Measurements from ENCODE around the gene CENPK. TPM values are rescaled to one million over a fixed set of nuclear protein-coding genes. Genes with fewer than 3 reads are reported as not detected.

Gene CENPK
- total RNA-seq, 3 donors from 2014 or later (not counting 1 experiment from before 2014, with no cell fraction given) = 22.0 to 32.0 (median 26.1) TPM

- Mint-ChIP-seq H3K27ac (peak overlapping the region in 1 of 2 donors; percentile 89), H3K36me3 (no peaks in the 10 kb centered on the region), H3K4me1 (peaks cover 10 to 24% of the 10 kb centered on the region in 2 donors), H3K9me3 (no peaks in the 10 kb centered on the region), H3K27me3 (ENCODE audit: low read depth in 2 of 2) (no peaks in the 10 kb centered on the region), H3K4me3 (no peak overlapping the region)
- Histone ChIP-seq H3K9me3 (ENCODE audit: control insufficient read depth, insufficient read depth, low read length) (no peaks in the 10 kb centered on the region), H3K27ac (ENCODE audit: low read length) (peak overlapping the region; percentile 55), H3K4me1 (ENCODE audit: control insufficient read depth, insufficient read depth, low read length) (peaks cover 13% of the 10 kb centered on the region), H3K27me3 (ENCODE audit: control insufficient read depth, insufficient read depth, low read length) (peaks cover 13% of the 10 kb centered on the region), H3K4me3 (ENCODE audit: low read length) (peak overlapping the region; percentile 52), H3K36me3 (ENCODE audit: control insufficient read depth, insufficient read depth, low read length) (no peaks in the 10 kb centered on the region)
- TF ChIP-seq, protein P1, sequence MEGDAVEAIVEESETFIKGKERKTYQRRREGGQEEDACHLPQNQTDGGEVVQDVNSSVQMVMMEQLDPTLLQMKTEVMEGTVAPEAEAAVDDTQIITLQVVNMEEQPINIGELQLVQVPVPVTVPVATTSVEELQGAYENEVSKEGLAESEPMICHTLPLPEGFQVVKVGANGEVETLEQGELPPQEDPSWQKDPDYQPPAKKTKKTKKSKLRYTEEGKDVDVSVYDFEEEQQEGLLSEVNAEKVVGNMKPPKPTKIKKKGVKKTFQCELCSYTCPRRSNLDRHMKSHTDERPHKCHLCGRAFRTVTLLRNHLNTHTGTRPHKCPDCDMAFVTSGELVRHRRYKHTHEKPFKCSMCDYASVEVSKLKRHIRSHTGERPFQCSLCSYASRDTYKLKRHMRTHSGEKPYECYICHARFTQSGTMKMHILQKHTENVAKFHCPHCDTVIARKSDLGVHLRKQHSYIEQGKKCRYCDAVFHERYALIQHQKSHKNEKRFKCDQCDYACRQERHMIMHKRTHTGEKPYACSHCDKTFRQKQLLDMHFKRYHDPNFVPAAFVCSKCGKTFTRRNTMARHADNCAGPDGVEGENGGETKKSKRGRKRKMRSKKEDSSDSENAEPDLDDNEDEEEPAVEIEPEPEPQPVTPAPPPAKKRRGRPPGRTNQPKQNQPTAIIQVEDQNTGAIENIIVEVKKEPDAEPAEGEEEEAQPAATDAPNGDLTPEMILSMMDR (IDR thresholded peaks at IDR 0.05) = peak; percentile 68
- ATAC-seq (peak; percentile 65 to 83 (median 75)), DNase-seq (peak in 1 of 2 donors; percentile 75)
- WGBS (ENCODE audit: insufficient coverage) = 38% methylated on average over 2 of the region's 3 CpGs
- intact Hi-C loops (cut with micrococcal nuclease) = loop anchor here (1.0 to 2.0 kb wide), 5 partner anchors 382 to 849 kb away; no protein-coding TSS in a partner anchor
Measured at GRCh38 chr5:65483546-65484346, 79.2 kb downstream of the CENPK start.

DNA sequence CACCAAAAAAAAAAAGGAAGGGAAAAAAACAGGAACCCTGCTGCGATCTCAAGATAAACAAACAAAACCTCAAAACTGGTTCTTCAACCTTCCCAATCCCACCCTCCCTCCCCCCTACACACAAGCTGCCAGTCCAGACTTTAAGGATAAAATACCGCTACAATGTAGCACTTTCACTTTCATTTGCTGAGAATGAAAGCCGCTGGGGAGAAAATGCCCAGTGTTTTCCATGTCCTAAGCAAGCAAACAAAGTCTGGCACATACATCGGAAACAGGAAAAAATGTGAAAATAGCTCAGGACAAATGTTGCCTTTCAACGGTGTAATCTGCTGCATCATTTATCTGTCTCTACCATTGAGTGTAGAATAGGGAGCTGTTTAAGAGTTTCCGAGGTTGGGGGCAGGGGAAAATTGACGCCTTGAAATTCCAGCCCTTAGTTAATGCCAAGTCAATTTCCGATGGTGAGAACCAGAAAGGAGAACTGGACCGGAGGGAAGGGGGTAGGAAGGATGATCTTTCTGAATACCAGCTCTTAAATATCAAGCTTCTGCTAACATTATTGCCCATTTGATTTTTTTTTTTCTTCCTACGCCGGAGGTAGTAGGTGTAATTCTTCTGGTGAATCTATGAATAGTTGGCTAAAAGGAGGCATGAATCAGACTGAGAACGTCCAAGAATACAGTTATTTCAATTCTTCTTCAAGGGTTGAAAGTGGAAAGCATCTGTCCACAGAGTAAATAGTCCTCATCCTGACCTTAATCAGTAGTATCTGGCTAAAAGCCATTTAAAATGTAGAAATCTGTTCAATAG lies 80.0 kb downstream of the CENPK start:
- no peaks in the 10 kb centered on the region for H3K27me3 Mint-ChIP-seq (ENCODE audit: low read depth in 2 of 2)
- DNase-seq (peak in 1 of 2 donors; percentile 62), ATAC-seq (peak in 2 of 3 donors; percentile 43 to 48)
- Histone ChIP-seq H3K27ac (ENCODE audit: low read length) (peak overlapping the region; percentile 55), H3K36me3 (ENCODE audit: control insufficient read depth, insufficient read depth, low read length) (no peaks in the 10 kb centered on the region), H3K9me3 (ENCODE audit: control insufficient read depth, insufficient read depth, low read length) (no peaks in the 10 kb centered on the region), H3K4me1 (ENCODE audit: control insufficient read depth, insufficient read depth, low read length) (peaks cover 13% of the 10 kb centered on the region), H3K27me3 (ENCODE audit: control insufficient read depth, insufficient read depth, low read length) (peaks cover 13% of the 10 kb centered on the region), H3K4me3 (ENCODE audit: low read length) (peak overlapping the region; percentile 52)
- no peaks in the 10 kb centered on the region for H3K9me3 Mint-ChIP-seq
- peaks cover 10 to 24% of the 10 kb centered on the region in 2 donors for H3K4me1 Mint-ChIP-seq
- peak overlapping the region in 1 of 2 donors; percentile 89 for H3K27ac Mint-ChIP-seq
- no peak overlapping the region for H3K4me3 Mint-ChIP-seq
- intact Hi-C loops (cut with micrococcal nuclease) = loop anchor here (1.0 to 2.0 kb wide), 5 partner anchors 382 to 848 kb away; no protein-coding TSS in a partner anchor
- TF ChIP-seq, protein P1 (IDR thresholded peaks at IDR 0.05) = no peak
- H3K36me3 Mint-ChIP-seq = no peaks in the 10 kb centered on the region
- 0% methylated on average over 8 of the region's 12 CpGs for WGBS (ENCODE audit: insufficient coverage)

DNA sequence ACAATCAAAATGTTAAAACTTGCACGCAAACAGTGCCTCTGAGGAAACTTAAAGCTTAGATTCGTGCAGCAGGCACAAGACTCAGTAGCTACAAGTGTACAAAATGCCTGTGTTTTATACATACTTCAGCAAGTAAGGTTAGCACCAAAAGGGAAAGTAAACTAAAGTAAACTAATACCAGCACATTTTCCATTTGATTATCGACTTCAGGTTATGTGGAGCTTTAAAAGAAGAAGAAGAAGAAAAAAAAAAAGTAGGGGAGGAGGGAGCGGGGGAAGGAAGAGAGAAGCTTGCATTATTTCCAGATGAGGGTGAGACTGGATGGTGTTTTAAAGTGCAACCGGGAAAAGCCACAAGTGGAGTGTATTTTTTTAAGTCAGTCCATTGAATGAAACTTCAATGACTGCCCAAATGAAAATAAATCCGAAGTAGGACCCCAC lies 80.7 kb downstream of the CENPK start:
- Histone ChIP-seq H3K27me3 (ENCODE audit: control insufficient read depth, insufficient read depth, low read length) (peaks cover 13% of the 10 kb centered on the region), H3K36me3 (ENCODE audit: control insufficient read depth, insufficient read depth, low read length) (no peaks in the 10 kb centered on the region), H3K4me3 (ENCODE audit: low read length) (peak overlapping the region; percentile 52), H3K27ac (ENCODE audit: low read length) (peak overlapping the region; percentile 55), H3K4me1 (ENCODE audit: control insufficient read depth, insufficient read depth, low read length) (peaks cover 13% of the 10 kb centered on the region), H3K9me3 (ENCODE audit: control insufficient read depth, insufficient read depth, low read length) (no peaks in the 10 kb centered on the region)
- intact Hi-C loops (cut with micrococcal nuclease) = loop anchor here (2.0 kb wide), 2 partner anchors 448 to 848 kb away; no protein-coding TSS in a partner anchor
- peak in 1 of 2 donors; percentile 46 for DNase-seq
- H3K4me3 Mint-ChIP-seq = no peak overlapping the region
- ATAC-seq = peak in 2 of 3 donors; percentile 19 to 20
- TF ChIP-seq, protein P1 (IDR thresholded peaks at IDR 0.05) = no peak
- H3K4me1 Mint-ChIP-seq = peaks cover 10 to 24% of the 10 kb centered on the region in 2 donors
- 0% methylated on average over 6 of the region's 6 CpGs for WGBS (ENCODE audit: insufficient coverage)
- no peaks in the 10 kb centered on the region for H3K9me3 Mint-ChIP-seq
- H3K27ac Mint-ChIP-seq = peak overlapping the region in 1 of 2 donors; percentile 89
- H3K27me3 Mint-ChIP-seq (ENCODE audit: low read depth in 2 of 2) = no peaks in the 10 kb centered on the region
- H3K36me3 Mint-ChIP-seq = no peaks in the 10 kb centered on the region

Data from natural killer cell (primary cell).